ENCODE results near the gene KLHL5. TPM values are rescaled to one million over a fixed set of nuclear protein-coding genes. Genes with fewer than 3 reads are reported as not detected.

KLHL5 gene
- total RNA-seq, 2 donors from 2014 or later: 25.1 to 41.1 TPM

GRCh38 chr4:39056023-39056422 is 6.0 kb upstream of the KLHL5 start:
- no peak overlapping the region for H3K4me3 Mint-ChIP-seq
- peaks cover 3% of the 10 kb centered on the region for H3K4me1 ChIP-seq (ENCODE audit: control insufficient read depth, insufficient read depth, low read length)
- H3K36me3 ChIP-seq (ENCODE audit: control insufficient read depth, insufficient read depth, low read length): no peaks in the 10 kb centered on the region
- H3K9ac ChIP-seq (ENCODE audit: extremely low read depth, low read length, poor library complexity, severe bottlenecking): no peak overlapping the region
- H3K9me3 Mint-ChIP-seq: no peaks in the 10 kb centered on the region
- no peaks in the 10 kb centered on the region for H3K36me3 Mint-ChIP-seq (ENCODE audit: low read depth)
- no peak overlapping the region for H3K4me3 ChIP-seq (ENCODE audit: low read length)
- 96 to 100% methylated on average over 4 to 5 of the region's 5 CpGs for WGBS, 2 experiments (ENCODE audit: insufficient coverage in 1 of 2, insufficient read length in 1 of 2)
- H3K9me3 ChIP-seq (ENCODE audit: control insufficient read depth, low read length): no peaks in the 10 kb centered on the region
- no peak overlapping the region for H3K27ac ChIP-seq (ENCODE audit: low read depth, low read length)
- no peak for DNase-seq
- H3K4me1 Mint-ChIP-seq: peaks cover 19% of the 10 kb centered on the region
- H3K27ac Mint-ChIP-seq: no peak overlapping the region
- no peaks in the 10 kb centered on the region for H3K27me3 ChIP-seq (ENCODE audit: control insufficient read depth, insufficient read depth, low read length, poor library complexity, severe bottlenecking)
- H3K27me3 Mint-ChIP-seq (ENCODE audit: insufficient read depth): no peaks in the 10 kb centered on the region
- TF ChIP-seq CTCF (conservative IDR thresholded peaks at IDR 0.05): no peak

DNA sequence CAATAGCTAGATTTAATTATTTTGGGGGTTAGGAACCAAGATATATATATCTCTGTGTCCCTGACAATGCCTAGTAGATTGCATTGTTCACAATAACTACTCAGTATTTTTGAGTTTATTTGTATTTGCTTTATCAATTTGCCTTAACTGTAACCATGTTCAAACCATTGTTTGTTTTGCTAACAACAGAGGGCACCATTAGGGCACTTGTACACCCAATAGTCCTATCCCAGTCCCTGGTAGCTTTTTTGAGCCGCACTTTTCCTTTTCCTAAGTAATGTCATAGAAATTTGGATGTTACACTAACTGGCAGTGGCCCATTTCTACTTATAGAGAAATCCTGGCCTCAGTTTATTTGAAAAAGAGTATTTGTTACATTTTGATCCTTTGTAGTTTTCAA is 575 bp upstream of the KLHL5 start:
- Mint-ChIP-seq H3K27ac (no peak overlapping the region), H3K27me3 (ENCODE audit: insufficient read depth) (no peaks in the 10 kb centered on the region), H3K4me3 (no peak overlapping the region), H3K9me3 (no peaks in the 10 kb centered on the region), H3K36me3 (ENCODE audit: low read depth) (no peaks in the 10 kb centered on the region), H3K4me1 (peaks cover 10% of the 10 kb centered on the region)
- no peak overlapping the region for H3K9ac ChIP-seq (ENCODE audit: extremely low read depth, low read length, poor library complexity, severe bottlenecking)
- DNase-seq: no peak
- 87% methylated on average over 1 of the region's 1 CpG; no CpG with 5 or more reads in 1 of the 2 experiments for WGBS, 2 experiments (ENCODE audit: insufficient coverage in 1 of 2, insufficient read length in 1 of 2)
- no peak overlapping the region for H3K27ac ChIP-seq (ENCODE audit: low read depth, low read length)
- H3K36me3 ChIP-seq (ENCODE audit: control insufficient read depth, insufficient read depth, low read length): no peaks in the 10 kb centered on the region
- H3K27me3 ChIP-seq (ENCODE audit: control insufficient read depth, insufficient read depth, low read length, poor library complexity, severe bottlenecking): no peaks in the 10 kb centered on the region
- H3K4me3 ChIP-seq (ENCODE audit: low read length): no peak overlapping the region
- H3K9me3 ChIP-seq (ENCODE audit: control insufficient read depth, low read length): no peaks in the 10 kb centered on the region
- TF ChIP-seq CTCF (conservative IDR thresholded peaks at IDR 0.05): no peak
- H3K4me1 ChIP-seq (ENCODE audit: control insufficient read depth, insufficient read depth, low read length): no peaks in the 10 kb centered on the region

GRCh38 chr4:39062770-39063097 is 702 bp downstream of the KLHL5 start:
- Histone ChIP-seq H3K27me3 (ENCODE audit: control insufficient read depth, insufficient read depth, low read length, poor library complexity, severe bottlenecking) (no peaks in the 10 kb centered on the region), H3K4me3 (ENCODE audit: low read length) (no peak overlapping the region), H3K4me1 (ENCODE audit: control insufficient read depth, insufficient read depth, low read length) (no peaks in the 10 kb centered on the region), H3K9me3 (ENCODE audit: control insufficient read depth, low read length) (no peaks in the 10 kb centered on the region), H3K36me3 (ENCODE audit: control insufficient read depth, insufficient read depth, low read length) (no peaks in the 10 kb centered on the region), H3K27ac (ENCODE audit: low read depth, low read length) (no peak overlapping the region), H3K9ac (ENCODE audit: extremely low read depth, low read length, poor library complexity, severe bottlenecking) (no peak overlapping the region)
- H3K4me1 Mint-ChIP-seq: peaks cover 10% of the 10 kb centered on the region
- TF ChIP-seq CTCF (conservative IDR thresholded peaks at IDR 0.05): no peak
- H3K9me3 Mint-ChIP-seq: no peaks in the 10 kb centered on the region
- 65 to 75% methylated on average over 4 of the region's 4 CpGs for WGBS, 2 experiments (ENCODE audit: insufficient coverage in 1 of 2, insufficient read length in 1 of 2)
- no peak overlapping the region for H3K27ac Mint-ChIP-seq
- H3K4me3 Mint-ChIP-seq: no peak overlapping the region
- no peak for DNase-seq
- no peaks in the 10 kb centered on the region for H3K36me3 Mint-ChIP-seq (ENCODE audit: low read depth)
- no peaks in the 10 kb centered on the region for H3K27me3 Mint-ChIP-seq (ENCODE audit: insufficient read depth)
